PFSK-1 (cell line): ENCODE results near the gene C13orf46.

ENCODE experiments used
- FOXP2 ChIP-seq: optimal IDR thresholded peaks from 2 replicates; pipeline ENCODE3; 2011; ENCODE audit warnings: borderline replicate concordance, control low read depth, inconsistent platforms; ENCODE audit not compliant: insufficient read depth; ENCODE audit errors: extremely low read length, extremely low read depth
- POLR2AphosphoS5 ChIP-seq: IDR thresholded peaks from 2 replicates; pipeline ENCODE4 v1.6.1; 2012; ENCODE audit warnings: low read depth, mild to moderate bottlenecking, control low read depth, low read length, moderate library complexity
- REST ChIP-seq, 2 experiments: IDR thresholded peaks; 2 replicates each; pipeline versions ENCODE4 v1.6.1 to v1.8.0; 2011 to 2012; ENCODE audit warnings: low read depth in 2 of 2, low read length in 2 of 2, control low read depth in 1 of 2, inconsistent platforms in 1 of 2, mild to moderate bottlenecking in 1 of 2, moderate library complexity in 1 of 2; ENCODE audit not compliant: insufficient read depth in 1 of 2
- SIN3A ChIP-seq: IDR thresholded peaks from 2 replicates; pipeline ENCODE4 v1.6.1; 2012; ENCODE audit warnings: mild to moderate bottlenecking, low read length, moderate library complexity, borderline replicate concordance; ENCODE audit not compliant: insufficient read depth
- TAF1 ChIP-seq: IDR thresholded peaks from 2 replicates; pipeline ENCODE4 v1.6.1; 2012; ENCODE audit warnings: low read length, control low read depth, borderline replicate concordance; ENCODE audit not compliant: insufficient read depth

Gene C13orf46

GRCh38 chr13:113999618-113999910 lies 25.7 kb upstream of the C13orf46 start:
- TF ChIP-seq TAF1 (no peak), FOXP2 (no peak), POLR2AphosphoS5 (no peak), REST (IDR thresholded peaks at IDR 0.05; ENCODE audit: insufficient read depth in 1 of 2, low read depth in 2 of 2, low read length in 2 of 2) (no peak), SIN3A (no peak)

DNA sequence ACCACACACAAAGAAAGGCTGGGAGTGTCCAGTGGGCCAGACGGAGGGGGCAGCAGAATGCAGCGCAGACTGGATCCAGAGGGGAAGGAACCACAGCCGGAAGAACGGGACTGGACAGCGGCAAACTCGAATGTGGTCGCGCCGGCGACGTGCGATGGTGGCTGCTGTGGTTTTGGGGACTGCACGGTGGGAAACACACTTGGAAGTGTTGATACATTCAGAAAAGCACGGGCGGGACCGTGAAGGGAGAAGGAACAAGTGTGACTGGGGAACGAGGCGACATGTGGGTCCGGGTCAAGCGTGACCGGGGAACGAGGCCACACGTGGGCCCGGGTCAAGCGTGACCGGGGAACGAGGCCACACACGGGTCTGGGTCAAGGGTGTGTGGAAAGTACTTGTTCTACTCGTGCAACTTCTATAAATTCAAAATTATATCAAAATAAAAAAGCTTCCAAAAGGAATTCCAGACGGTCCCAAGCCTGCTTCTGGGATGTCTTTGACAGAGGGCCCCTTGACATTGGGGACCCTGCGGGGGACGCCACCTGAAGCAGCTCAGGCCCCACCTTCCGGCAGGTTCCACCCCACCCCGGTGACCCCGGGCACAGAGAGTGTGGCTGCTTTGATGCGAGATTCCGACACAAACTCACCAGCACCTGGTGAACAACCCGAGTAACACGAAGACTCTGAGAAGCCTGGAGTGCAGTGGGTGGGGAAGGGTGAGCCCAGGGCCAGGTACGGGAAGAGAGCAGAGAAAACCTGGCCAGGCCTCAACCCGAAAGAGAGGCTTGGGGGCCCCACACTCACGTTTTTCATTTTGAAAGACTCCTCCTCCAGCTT lies 25.1 kb upstream of the C13orf46 start:
- TF ChIP-seq POLR2AphosphoS5 (no peak), FOXP2 (no peak), REST (IDR thresholded peaks at IDR 0.05; ENCODE audit: insufficient read depth in 1 of 2, low read depth in 2 of 2, low read length in 2 of 2) (no peak), TAF1 (no peak), SIN3A (no peak)

DNA sequence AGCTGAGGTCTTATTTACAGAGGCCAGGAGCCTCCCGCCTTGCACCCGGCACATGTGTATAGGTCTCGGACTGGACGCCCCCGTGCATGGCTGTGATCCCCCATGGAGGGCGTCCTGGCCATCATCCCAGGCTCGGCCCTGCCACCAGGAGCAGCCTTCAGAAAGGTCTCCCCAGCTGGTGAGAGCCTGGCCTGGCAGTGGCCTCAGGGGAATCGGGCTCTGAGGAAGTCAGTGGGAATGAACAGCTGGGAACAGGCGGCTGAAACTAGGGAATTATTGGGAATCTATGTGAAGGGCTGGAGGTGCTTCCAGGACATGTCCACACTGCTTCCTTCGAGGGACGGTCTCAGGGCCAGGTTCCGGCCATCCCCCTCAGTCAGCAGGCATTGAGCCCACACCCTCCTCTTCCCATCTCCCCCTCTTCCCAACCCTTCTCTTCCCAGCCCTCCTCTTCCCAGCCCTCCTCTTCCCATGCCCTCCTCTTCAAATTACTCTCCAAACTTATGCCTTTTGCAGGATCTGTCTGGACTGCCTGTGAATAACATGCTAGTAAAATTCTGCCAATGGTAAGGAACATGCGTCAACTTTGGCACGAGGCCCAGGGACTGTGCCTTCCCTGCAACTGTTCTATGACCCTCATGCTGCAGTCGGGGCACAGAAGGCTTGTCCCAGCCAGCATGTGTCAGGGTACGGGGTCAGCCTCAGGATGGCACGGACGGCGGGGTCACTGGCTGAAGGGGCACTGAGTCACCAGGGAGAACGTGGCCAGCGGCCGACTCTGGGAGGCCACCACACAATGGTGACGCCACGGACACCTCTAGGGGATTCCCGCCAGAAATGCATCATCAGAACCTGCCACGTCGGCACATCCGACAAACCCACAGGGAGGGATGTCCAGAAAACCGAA lies 24.2 kb upstream of the C13orf46 start:
- no peak for TF ChIP-seq SIN3A
- TF ChIP-seq TAF1 = no peak
- TF ChIP-seq FOXP2 = no peak
- no peak for TF ChIP-seq POLR2AphosphoS5
- TF ChIP-seq REST (IDR thresholded peaks at IDR 0.05; ENCODE audit: insufficient read depth in 1 of 2, low read depth in 2 of 2, low read length in 2 of 2) = no peak

DNA sequence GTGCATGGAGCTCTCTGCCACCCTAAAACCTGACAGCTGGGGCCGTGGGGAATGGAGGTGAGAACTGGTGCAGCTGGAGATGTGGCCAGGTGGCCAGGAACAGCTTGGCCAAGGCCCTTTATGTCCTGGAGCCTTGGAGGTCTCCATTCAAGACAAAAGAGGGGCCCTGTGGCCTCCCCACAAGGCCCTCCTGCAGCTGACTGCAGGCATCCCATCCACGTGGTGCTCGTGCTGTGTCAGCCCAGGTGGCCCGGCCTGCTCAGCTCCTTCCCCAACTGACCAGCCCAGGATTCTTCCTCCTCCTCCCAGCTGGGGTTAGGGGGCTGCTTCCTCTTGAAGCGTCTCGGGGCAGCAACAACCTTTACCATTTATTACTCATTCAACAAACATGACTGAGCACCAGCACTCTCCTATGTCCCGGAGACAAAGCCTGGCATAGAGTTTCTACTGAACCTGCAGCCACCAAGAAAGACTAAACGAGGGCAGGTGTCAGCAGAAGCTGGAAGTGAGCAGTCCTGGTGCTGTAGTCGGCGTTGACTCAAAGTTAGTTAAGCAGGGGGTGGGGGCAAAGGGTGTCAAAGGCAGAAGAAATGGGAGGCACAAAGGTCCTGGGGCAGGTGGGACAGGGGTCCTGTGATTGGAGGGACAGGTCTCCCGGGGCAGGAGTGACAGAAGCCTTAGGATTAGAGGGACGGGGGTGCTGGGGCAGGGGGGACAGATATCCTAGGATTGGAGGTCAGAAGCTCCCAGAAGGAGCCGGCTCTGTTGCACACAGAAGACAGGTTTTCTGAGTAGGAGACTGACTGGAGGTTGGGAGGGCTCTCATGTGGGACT lies 23.3 kb upstream of the C13orf46 start:
- TF ChIP-seq POLR2AphosphoS5 (no peak), TAF1 (no peak), REST (IDR thresholded peaks at IDR 0.05; ENCODE audit: insufficient read depth in 1 of 2, low read depth in 2 of 2, low read length in 2 of 2) (no peak), SIN3A (no peak), FOXP2 (no peak)
